HG03469 (cell line): ENCODE results near the gene CDH5.

Experiments
- ATAC-seq: cut with Tn5 transposase; IDR thresholded peaks from one replicate; pipeline ENCODE4 v1.9.1; 2021; ENCODE audit warnings: mild to moderate bottlenecking, moderate library complexity, moderate number of reproducible peaks; ENCODE audit not compliant: unreplicated experiment

The CDH5 gene

DNA sequence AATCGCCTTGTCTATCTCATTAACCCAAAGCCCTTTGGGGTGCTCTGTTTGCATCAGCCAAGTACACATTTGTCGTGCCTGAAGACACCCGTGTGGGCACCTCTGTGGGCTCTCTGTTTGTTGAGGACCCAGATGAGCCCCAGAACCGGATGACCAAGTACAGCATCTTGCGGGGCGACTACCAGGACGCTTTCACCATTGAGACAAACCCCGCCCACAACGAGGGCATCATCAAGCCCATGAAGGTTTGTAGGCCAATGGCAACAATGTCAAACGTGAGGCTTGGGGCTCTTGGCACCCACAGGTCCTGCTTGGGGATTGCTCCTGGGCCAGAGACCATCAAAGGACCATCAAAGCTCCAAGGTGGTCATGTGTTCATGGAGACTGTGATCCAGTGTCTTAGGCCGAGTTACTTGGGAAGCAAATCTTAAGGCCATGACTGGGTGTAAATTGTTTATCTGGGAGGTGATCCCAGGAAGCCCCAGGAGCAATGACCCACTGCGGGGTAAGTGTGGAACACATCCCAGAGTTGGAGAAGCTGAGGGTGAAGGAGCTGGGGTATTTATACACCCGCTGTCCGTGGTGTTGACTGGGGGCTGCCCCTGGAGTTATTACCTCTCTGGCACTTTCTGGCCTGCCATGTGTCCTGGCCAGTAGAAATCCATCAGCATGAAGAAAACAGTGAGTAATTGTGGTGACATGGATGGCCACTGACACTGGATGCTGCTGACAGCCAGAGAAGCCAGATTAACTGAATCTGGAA lies 24.0 kb downstream of the CDH5 start:
- no peak for ATAC-seq

GRCh38 chr16:66391726-66392670 lies 25.5 kb downstream of the CDH5 start:
- no peak for ATAC-seq

GRCh38 chr16:66395806-66396555 lies 29.5 kb downstream of the CDH5 start:
- no peak for ATAC-seq

- no peak for ATAC-seq
Measured at GRCh38 chr16:66397736-66398433, 31.4 kb downstream of the CDH5 start.

- no peak for ATAC-seq
Measured at GRCh38 chr16:66399031-66399430, 32.5 kb downstream of the CDH5 start.

GRCh38 chr16:66399930-66400329 lies 33.4 kb downstream of the CDH5 start:
- no peak for ATAC-seq

GRCh38 chr16:66400503-66401380 lies 34.3 kb downstream of the CDH5 start:
- ATAC-seq: no peak

- no peak for ATAC-seq
Measured at GRCh38 chr16:66401610-66402009, 35.1 kb downstream of the CDH5 start.

- ATAC-seq: no peak
Measured at GRCh38 chr16:66402166-66402565, 35.7 kb downstream of the CDH5 start.

- no peak for ATAC-seq
Measured at GRCh38 chr16:66402591-66403230, 36.2 kb downstream of the CDH5 start.

DNA sequence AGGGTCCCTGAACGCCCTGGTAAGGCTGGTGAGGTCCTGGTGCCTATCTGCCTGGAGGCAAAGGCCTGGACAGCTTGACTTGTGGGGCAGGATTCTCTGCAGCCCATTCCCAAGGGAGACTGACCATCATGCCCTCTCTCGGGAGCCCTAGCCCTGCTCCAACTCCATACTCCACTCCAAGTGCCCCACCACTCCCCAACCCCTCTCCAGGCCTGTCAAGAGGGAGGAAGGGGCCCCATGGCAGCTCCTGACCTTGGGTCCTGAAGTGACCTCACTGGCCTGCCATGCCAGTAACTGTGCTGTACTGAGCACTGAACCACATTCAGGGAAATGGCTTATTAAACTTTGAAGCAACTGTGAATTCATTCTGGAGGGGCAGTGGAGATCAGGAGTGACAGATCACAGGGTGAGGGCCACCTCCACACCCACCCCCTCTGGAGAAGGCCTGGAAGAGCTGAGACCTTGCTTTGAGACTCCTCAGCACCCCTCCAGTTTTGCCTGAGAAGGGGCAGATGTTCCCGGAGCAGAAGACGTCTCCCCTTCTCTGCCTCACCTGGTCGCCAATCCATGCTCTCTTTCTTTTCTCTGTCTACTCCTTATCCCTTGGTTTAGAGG lies 37.1 kb downstream of the CDH5 start:
- no peak for ATAC-seq

DNA sequence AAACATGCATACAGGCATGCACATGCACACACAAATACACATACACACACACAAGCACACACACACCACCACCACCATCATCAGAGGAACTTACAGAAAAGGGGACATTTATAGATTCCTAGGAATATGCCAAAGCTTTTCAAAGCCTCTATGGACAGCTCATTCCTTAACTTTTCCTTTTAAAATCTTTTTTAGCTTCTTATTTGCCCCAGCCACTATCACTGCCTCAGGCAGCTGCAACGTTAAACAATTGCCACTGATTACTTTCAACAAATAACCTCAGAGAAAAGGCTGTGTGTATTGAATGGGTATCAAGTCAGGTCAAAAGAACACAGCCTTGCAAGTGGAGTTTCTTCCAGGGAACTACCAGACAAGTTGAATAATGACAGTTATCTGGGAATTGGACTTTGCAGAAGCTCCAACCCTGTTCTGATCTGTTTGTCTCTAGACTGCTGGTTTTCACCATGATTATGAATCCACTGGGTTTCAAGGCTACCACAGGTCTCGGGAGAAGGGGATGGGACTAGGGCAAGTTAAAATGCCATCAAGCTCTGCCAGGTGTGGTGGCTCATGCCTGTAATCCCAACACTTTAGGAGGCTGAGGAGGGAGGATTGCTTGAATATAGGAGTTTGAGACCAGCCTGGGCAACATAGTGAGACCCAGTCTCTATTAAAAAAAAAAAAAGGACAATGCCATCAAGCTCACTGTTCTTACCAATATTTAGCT lies 38.7 kb downstream of the CDH5 start:
- ATAC-seq: no peak

DNA sequence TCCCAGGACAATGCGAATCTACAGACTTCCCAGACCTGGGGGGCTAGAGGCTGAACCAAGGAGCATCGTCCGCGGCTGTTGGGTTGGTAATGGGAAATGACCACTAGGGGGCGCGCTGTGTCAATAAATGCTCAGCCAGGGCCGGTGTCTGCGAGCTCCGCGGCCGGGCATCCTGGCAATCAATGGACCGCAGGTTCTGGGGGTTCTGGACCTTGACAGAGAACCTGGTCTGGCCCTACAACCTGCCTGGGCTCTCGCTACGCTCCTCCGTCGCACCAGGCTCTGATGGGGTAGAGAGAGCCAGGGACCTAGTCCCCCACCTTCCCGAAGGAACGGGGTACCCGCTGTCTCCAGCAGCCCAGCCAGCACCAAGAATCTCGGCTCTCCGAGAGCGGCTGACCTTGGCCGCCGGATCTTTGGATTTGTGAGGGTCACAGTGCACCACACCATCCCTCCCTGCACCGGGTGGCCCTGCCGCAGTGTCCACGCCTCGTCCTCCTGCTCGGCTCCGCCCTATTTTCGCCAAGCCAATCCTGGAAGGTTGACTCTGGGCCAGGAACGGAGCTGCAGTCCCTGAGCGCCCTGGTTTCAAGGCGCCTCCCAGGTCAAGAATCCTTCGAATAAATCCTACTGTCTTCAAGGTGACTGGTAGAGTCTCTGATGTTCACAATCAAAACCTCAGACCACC lies 40.2 kb downstream of the CDH5 start:
- no peak for ATAC-seq

DNA sequence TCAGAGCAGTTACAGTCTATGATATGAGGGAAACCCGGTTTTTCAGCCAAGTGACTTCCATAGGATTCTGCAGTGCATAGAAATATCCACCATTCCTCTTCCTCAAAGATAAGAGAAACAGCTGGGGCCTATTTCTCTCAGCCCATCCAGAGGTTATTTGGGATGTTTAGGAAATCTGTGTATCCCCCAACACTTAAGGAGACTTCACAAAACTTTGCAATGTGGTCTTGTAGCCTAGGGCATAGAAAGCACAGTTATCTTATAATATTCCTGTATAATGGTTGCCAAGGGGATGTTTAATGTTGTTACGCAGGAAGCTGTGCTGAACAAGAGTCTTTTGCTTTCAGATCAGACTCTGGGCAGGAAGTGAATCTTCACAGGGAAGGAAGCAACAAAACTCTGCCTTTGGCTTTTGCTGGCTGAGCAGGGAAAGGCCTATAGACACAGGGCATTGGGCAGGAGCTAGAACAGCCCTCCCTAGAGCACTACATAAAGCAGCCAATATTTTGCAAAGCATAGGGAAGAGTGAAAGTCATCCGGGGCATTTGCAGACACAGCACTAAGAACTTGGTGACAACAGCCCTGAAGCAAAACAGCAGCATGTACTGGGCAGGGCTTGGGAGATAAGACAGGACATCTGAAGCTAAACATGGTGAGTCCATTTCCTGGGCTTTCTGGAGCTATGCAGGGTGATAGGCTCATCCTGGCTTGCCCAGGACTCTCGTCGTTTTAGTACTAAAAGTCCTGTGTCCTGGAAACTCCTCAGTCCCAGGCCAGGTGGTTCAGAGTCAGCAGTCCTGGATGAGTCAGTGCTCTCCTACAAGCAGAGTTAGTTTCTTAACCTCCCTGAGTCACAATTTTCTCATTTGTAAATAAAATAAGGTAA lies 41.9 kb downstream of the CDH5 start:
- ATAC-seq: no peak

- ATAC-seq: no peak
Measured at GRCh38 chr16:66409156-66409555, 42.7 kb downstream of the CDH5 start.

DNA sequence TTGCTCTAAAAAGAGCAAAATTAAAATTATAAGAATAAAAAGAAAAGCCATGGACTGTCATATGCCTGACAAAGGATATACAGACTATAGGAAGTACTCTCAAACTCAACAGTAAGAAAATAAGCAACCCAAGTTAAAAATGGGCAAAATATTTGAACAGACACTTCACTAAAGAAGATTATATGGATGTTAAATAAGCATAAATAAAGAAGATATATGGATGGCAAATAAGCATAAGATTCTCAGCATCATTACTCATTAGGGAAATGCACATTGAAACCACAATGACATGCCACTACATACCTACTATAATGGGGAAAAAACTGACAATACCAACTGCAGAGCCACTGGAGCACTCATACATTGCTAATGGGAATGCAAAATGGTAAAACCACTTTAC lies 45.7 kb downstream of the CDH5 start:
- no peak for ATAC-seq

DNA sequence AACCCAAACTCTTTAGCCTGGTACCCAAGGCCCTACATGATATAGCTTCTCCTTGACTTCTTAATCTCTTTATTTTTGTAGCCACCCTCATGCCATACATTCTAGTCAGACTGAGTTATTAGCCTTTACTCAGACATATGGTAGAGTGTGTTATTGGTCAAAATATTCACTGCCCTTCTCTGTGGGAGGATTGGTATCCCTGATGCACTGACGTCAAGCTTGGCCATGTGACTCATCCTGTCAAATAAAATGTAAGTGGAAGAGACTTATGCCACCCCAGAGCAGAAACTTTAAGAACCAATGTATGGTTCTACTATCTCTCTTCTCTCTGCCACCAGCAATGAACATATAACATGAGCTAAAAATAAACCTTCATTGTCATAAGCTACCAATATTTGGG lies 48.4 kb downstream of the CDH5 start:
- ATAC-seq: no peak
